ENCODE data around the gene KRTAP19-1. TPM values are rescaled to one million over a fixed set of nuclear protein-coding genes. Genes with fewer than 3 reads are reported as not detected.

Gene KRTAP19-1
- total RNA-seq, 1 donor from 2014 or later = not detected

DNA sequence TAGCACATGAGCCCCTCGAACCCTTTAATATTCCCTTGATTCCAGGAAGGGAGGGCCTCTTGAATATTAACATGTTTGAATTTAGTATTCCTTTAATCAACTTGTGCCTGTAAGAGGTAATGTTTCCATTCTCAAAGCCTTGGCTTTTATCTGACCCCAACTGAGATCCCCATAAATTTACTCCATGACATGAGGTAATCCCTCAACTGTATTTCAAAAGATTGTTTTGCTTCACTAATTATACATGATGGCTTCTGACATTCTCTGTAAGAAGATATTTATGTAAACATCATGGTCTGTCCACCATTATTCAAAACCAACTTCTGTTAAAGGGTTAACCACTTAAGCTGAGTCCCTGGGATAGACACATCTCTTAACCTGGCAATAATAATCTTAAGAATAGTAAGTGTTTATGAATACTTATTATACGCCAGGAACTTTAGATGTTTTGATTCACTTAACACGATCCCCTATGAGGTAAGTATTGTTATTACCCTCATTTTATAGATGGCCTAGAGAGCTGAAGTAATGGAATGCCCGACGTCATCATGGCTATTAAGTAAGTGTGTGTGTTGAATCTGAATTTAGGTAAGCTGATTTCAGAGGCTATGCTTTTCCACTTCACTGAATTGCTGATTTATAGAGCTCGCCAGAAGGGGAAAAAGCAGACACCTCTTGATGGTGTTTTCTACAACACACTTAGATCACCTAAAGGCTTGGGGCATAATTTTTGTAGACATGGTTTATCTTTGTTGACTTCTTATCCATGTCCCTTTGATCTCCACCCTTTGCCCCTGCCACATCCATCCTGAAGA lies 11.1 kb downstream of the KRTAP19-1 start:
- H3K27me3 ChIP-seq = no peaks in the 10 kb centered on the region
- TF ChIP-seq, protein P1, sequence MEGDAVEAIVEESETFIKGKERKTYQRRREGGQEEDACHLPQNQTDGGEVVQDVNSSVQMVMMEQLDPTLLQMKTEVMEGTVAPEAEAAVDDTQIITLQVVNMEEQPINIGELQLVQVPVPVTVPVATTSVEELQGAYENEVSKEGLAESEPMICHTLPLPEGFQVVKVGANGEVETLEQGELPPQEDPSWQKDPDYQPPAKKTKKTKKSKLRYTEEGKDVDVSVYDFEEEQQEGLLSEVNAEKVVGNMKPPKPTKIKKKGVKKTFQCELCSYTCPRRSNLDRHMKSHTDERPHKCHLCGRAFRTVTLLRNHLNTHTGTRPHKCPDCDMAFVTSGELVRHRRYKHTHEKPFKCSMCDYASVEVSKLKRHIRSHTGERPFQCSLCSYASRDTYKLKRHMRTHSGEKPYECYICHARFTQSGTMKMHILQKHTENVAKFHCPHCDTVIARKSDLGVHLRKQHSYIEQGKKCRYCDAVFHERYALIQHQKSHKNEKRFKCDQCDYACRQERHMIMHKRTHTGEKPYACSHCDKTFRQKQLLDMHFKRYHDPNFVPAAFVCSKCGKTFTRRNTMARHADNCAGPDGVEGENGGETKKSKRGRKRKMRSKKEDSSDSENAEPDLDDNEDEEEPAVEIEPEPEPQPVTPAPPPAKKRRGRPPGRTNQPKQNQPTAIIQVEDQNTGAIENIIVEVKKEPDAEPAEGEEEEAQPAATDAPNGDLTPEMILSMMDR (IDR thresholded peaks at IDR 0.05) = no peak
- intact Hi-C loops (cut with DNase I) = no loop called here

DNA sequence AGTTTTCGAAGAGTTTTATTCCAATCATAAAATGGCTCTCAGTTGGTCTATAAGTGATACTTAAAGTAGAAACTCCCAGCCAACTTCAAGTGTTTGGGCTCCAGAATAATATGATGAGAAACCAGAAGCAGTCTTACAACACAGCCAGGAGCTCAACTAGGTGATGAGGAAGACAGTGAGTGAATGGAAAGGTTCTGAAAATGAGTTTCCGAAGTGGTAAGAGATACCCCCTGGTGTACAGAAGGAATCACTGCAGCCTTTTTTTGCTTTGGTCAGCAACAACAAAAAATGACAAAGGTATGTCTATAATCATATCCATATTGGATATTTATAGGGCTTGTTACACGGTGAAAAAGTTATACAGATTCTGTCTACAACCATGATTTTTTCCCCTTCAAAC lies 16.5 kb downstream of the KRTAP19-1 start:
- Histone ChIP-seq H3K27me3 (no peaks in the 10 kb centered on the region), H3K4me1 (no peaks in the 10 kb centered on the region), H3K9me3 (no peaks in the 10 kb centered on the region), H3K4me3 (no peak overlapping the region), H3K36me3 (no peaks in the 10 kb centered on the region), H3K27ac (no peak overlapping the region)
- TF ChIP-seq, protein P1 (IDR thresholded peaks at IDR 0.05) = no peak
- intact Hi-C loops (cut with DNase I) = no loop called here
- DNase-seq (ENCODE audit: low spot score in 2 of 2) = no peak

More for the DNA sequence above, 11.1 kb downstream of the KRTAP19-1 start:
- H3K9me3 ChIP-seq = no peaks in the 10 kb centered on the region
- no peak overlapping the region for H3K27ac ChIP-seq
- H3K36me3 ChIP-seq = no peaks in the 10 kb centered on the region
- H3K4me1 ChIP-seq = no peaks in the 10 kb centered on the region
- no peak overlapping the region for H3K4me3 ChIP-seq
- no peak for DNase-seq (ENCODE audit: low spot score in 2 of 2)

DNA sequence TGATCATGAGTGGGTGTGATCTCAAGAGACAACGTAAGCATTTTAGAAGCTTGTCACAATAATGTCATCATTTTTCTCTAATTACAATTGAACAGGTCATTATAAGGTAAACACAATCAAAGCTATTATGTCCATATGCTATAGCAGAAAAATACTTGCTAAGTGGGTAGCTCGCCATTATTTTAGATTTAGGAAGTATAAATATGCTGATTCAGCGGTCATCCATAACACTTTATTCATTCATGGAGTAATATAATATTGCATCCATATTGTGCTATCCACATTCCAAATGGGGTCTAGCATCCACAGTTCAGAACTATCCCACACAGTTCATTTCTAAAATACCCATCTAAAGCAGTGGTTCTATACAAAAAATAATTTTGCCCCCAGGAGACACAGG lies 31.7 kb downstream of the KRTAP19-1 start:
- intact Hi-C loops (cut with DNase I) = no loop called here
- H3K4me3 ChIP-seq = no peak overlapping the region

DNA sequence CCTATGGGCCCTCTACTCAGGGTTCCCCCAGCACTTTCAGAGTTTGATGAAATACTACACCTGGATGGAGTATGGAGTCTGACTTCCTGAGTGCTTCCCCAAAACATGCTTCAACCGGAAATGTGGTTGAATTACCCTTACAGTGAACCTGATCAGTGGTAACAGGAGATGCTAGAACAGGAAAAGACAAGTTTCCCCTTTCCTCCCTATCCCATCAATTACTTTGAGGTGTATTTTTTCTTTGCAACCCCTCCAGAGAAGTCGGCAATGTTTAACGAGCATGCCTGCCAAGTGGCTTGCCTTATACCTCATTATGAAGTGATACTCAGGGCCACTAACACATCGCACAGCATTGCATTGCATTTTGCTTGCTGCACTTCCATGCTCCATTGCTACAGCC lies 33.1 kb downstream of the KRTAP19-1 start:
- TF ChIP-seq, protein P1 (IDR thresholded peaks at IDR 0.05) = no peak
- Histone ChIP-seq H3K27me3 (no peaks in the 10 kb centered on the region), H3K4me3 (no peak overlapping the region), H3K4me1 (no peaks in the 10 kb centered on the region), H3K36me3 (no peaks in the 10 kb centered on the region), H3K27ac (no peak overlapping the region), H3K9me3 (no peaks in the 10 kb centered on the region)
- intact Hi-C loops (cut with DNase I) = no loop called here
- no peak for DNase-seq (ENCODE audit: low spot score in 2 of 2)

More for the DNA sequence above, 31.7 kb downstream of the KRTAP19-1 start:
- no peaks in the 10 kb centered on the region for H3K36me3 ChIP-seq
- H3K27ac ChIP-seq = no peak overlapping the region
- no peaks in the 10 kb centered on the region for H3K4me1 ChIP-seq
- H3K9me3 ChIP-seq = no peaks in the 10 kb centered on the region
- TF ChIP-seq, protein P1 (IDR thresholded peaks at IDR 0.05) = no peak
- no peak for DNase-seq (ENCODE audit: low spot score in 2 of 2)
- H3K27me3 ChIP-seq = no peaks in the 10 kb centered on the region

DNA sequence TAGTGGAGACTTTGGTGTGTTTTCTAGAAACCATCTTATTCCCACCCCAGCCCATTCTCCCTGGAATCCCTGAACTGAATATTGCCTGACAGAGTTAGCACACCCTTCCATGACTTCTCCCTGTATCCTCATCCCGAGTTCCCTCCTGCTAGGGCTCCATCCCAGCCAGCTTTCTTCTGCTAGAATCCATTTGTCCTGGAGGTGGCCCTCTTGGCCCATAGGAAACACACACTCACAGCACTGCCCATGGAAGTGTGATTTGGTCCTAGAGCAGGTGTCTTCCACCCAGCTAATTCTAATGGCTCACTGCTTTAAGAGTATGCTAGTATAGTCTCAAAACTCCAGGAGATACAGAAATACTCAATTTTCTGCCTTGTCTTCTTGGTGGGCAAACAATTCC lies 36.0 kb downstream of the KRTAP19-1 start:
- Histone ChIP-seq H3K4me1 (no peaks in the 10 kb centered on the region), H3K27me3 (no peaks in the 10 kb centered on the region), H3K27ac (no peak overlapping the region), H3K4me3 (no peak overlapping the region), H3K9me3 (no peaks in the 10 kb centered on the region), H3K36me3 (no peaks in the 10 kb centered on the region)
- intact Hi-C loops (cut with DNase I) = no loop called here
- DNase-seq (ENCODE audit: low spot score in 2 of 2) = no peak
- TF ChIP-seq, protein P1 (IDR thresholded peaks at IDR 0.05) = no peak
